PC-9 (cell line): ENCODE measurements around the gene ANKFN1. TPM values are rescaled to one million over a fixed set of nuclear protein-coding genes. Genes with fewer than 3 reads are reported as not detected.
A peak's percentile ranks its signal among the peaks of the same experiment; 100 is the strongest.

Source experiments
- BruUV-seq: library from RNA; stranded (reverse); fragments of 400-500 nt; replicated peaks from 2 replicates; lab custom pipeline; 2021; lab: Mats Ljungman, UMichigan
- CTCF ChIA-PET: fragments of 300-600 bp; sonication (Branson Sonifier 250); formaldehyde crosslinking; loops from one replicate; lab custom pipeline; 2022; ENCODE audit warnings: antibody characterized with exemption; lab: Charles Lee
- POLR2A ChIA-PET: fragments of 300-600 bp; sonication (Branson Sonifier 250); formaldehyde crosslinking; loops from one replicate; lab custom pipeline; 2022; ENCODE audit warnings: antibody characterized with exemption; ENCODE audit not compliant: unreplicated experiment; lab: Charles Lee
- DNase-seq, 2 experiments: peaks; one replicate each; pipeline versions ENCODE4 v3.0.0 to v3.0.0-alpha.2; 2015 to 2022; ENCODE audit warnings: mixed read lengths in 1 of 2
- H2AFZ ChIP-seq: fragments of 200-600 bp; sonication (generic); 2 replicates; pipeline ENCODE4 v1.8.1; 2017; ENCODE audit warnings: antibody characterized with exemption
- H3F3A ChIP-seq: fragments of 200-600 bp; sonication (generic); 2 replicates; pipeline ENCODE4 v1.8.1; 2017; ENCODE audit warnings: antibody characterized with exemption, mild to moderate bottlenecking, low read depth; ENCODE audit not compliant: insufficient read depth
- H3K27ac ChIP-seq: fragments of 200-600 bp; sonication (generic); 2 replicates; pipeline ENCODE4 v1.6.1; 2016; ENCODE audit warnings: mixed run types
- H3K27me3 ChIP-seq: fragments of 200-600 bp; sonication (generic); 2 replicates; pipeline ENCODE4 v1.6.1; 2016; ENCODE audit warnings: low read depth, mixed run types; ENCODE audit not compliant: insufficient read depth
- H3K36me3 ChIP-seq: fragments of 200-600 bp; sonication (generic); 2 replicates; pipeline ENCODE4 v1.6.1; 2016; ENCODE audit warnings: low read depth, mixed run types
- H3K4me1 ChIP-seq: fragments of 200-600 bp; sonication (generic); replicated peaks from 2 replicates; pipeline ENCODE4 v1.6.1; 2016; ENCODE audit warnings: mixed run types; ENCODE audit not compliant: insufficient read depth
- H3K4me2 ChIP-seq: fragments of 200-600 bp; sonication (generic); 2 replicates; pipeline ENCODE4 v1.6.1; 2017; ENCODE audit warnings: mixed run types
- H3K4me3 ChIP-seq: fragments of 200-600 bp; sonication (generic); 2 replicates; pipeline ENCODE4 v1.6.1; 2016; ENCODE audit warnings: mixed run types
- H3K79me2 ChIP-seq: fragments of 200-600 bp; sonication (generic); 2 replicates; pipeline ENCODE4 v1.6.1; 2017; ENCODE audit warnings: low read depth, mixed run types
- H3K9me2 ChIP-seq: fragments of 200-600 bp; sonication (generic); 2 replicates; pipeline ENCODE4 v1.8.1; 2017; ENCODE audit warnings: mild to moderate bottlenecking; ENCODE audit not compliant: insufficient read depth
- H3K9me3 ChIP-seq: fragments of 200-600 bp; sonication (generic); 2 replicates; pipeline ENCODE4 v1.8.1; 2016; ENCODE audit warnings: low read depth; ENCODE audit not compliant: insufficient read depth
- H4K20me1 ChIP-seq: fragments of 200-600 bp; sonication (generic); 2 replicates; pipeline ENCODE4 v1.8.1; 2017; ENCODE audit not compliant: insufficient read depth
- EZH2 ChIP-seq: fragments of 200-600 bp; sonication (generic); IDR thresholded peaks from 2 replicates; pipeline ENCODE4 v1.8.0; 2017; ENCODE audit warnings: antibody characterized with exemption, low read depth
- intact Hi-C: fragments of 100-400 bp; cut with micrococcal nuclease; formaldehyde crosslinking; loops from one replicate; pipeline ENCODE4 v1.10.0; 2022; ENCODE audit not compliant: unreplicated experiment
- total RNA-seq: library from RNA; stranded (reverse); gene quantifications from 2 replicates; pipeline ENCODE4 v1.2.3, GENCODE V29; 2021
- TF ChIP-seq, protein P1 (sequence below): fragments of 200-600 bp; sonication (generic); conservative IDR thresholded peaks from 2 replicates; pipeline ENCODE4 v1.6.1; 2017; ENCODE audit warnings: mixed run types, antibody characterized with exemption, mild to moderate bottlenecking, moderate library complexity

ANKFN1 gene
- total RNA-seq, 1 experiment from 2014 or later: not detected

DNA sequence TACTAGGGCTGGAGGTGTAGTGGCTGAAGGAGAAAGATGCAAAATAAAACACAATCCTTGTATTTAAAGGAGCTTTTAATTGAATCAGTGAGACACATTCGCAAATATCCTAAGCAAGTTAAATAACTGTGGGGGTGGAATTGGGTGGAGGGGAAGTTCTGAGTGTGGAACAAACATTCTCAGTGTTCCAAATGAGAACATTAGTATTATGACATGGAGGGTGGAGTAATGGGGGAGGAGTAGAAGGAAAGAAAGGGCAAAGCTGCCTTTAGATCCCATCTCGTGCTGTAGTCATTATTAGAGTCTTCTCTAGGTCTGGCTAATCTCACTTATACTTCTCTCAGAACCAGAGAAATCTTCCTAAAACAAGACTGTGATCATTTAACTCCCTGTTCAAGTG, 169.7 kb downstream of the ANKFN1 start:
- BruUV-seq: no TSS peak

GRCh38 chr17:56324676-56325075, 171.4 kb downstream of the ANKFN1 start:
- POLR2A ChIA-PET: no interaction called here
- CTCF ChIA-PET: no interaction called here
- Histone ChIP-seq H3K9me3 (no peaks in the 10 kb centered on the region), H3K4me1 (no peaks in the 10 kb centered on the region), H3K36me3 (no peaks in the 10 kb centered on the region), H3K4me2 (no peak overlapping the region), H4K20me1 (no peaks in the 10 kb centered on the region), H3K79me2 (no peaks in the 10 kb centered on the region), H3K9me2 (no peaks in the 10 kb centered on the region), H2AFZ (no peak overlapping the region), H3K27me3 (no peaks in the 10 kb centered on the region; the same call in 1 of the 2 replicates), H3F3A (no peaks in the 10 kb centered on the region), H3K27ac (no peak overlapping the region), H3K4me3 (no peak overlapping the region)
- BruUV-seq: no TSS peak
- intact Hi-C loops: no loop called here
- peak in 1 of 2 experiments; percentile 15 for DNase-seq
- TF ChIP-seq EZH2: no peak
- TF ChIP-seq, protein P1, sequence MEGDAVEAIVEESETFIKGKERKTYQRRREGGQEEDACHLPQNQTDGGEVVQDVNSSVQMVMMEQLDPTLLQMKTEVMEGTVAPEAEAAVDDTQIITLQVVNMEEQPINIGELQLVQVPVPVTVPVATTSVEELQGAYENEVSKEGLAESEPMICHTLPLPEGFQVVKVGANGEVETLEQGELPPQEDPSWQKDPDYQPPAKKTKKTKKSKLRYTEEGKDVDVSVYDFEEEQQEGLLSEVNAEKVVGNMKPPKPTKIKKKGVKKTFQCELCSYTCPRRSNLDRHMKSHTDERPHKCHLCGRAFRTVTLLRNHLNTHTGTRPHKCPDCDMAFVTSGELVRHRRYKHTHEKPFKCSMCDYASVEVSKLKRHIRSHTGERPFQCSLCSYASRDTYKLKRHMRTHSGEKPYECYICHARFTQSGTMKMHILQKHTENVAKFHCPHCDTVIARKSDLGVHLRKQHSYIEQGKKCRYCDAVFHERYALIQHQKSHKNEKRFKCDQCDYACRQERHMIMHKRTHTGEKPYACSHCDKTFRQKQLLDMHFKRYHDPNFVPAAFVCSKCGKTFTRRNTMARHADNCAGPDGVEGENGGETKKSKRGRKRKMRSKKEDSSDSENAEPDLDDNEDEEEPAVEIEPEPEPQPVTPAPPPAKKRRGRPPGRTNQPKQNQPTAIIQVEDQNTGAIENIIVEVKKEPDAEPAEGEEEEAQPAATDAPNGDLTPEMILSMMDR: no peak

More for the DNA sequence above, 169.7 kb downstream of the ANKFN1 start:
- no peaks in the 10 kb centered on the region for H3F3A ChIP-seq
- no peak overlapping the region for H3K4me2 ChIP-seq
- H3K9me2 ChIP-seq: no peaks in the 10 kb centered on the region
- no peaks in the 10 kb centered on the region for H3K9me3 ChIP-seq
- peak in 1 of 2 experiments; percentile 30 for DNase-seq
- H4K20me1 ChIP-seq: no peaks in the 10 kb centered on the region
- H2AFZ ChIP-seq: no peak overlapping the region
- no peaks in the 10 kb centered on the region for H3K36me3 ChIP-seq
- no peaks in the 10 kb centered on the region for H3K4me1 ChIP-seq
- H3K79me2 ChIP-seq: no peaks in the 10 kb centered on the region
- H3K4me3 ChIP-seq: no peak overlapping the region
- intact Hi-C loops: no loop called here
- CTCF ChIA-PET: no interaction called here
- no peaks in the 10 kb centered on the region; the same call in 1 of the 2 replicates for H3K27me3 ChIP-seq
- H3K27ac ChIP-seq: no peak overlapping the region
- TF ChIP-seq EZH2: no peak
- TF ChIP-seq, protein P1: no peak
- POLR2A ChIA-PET: no interaction called here

DNA sequence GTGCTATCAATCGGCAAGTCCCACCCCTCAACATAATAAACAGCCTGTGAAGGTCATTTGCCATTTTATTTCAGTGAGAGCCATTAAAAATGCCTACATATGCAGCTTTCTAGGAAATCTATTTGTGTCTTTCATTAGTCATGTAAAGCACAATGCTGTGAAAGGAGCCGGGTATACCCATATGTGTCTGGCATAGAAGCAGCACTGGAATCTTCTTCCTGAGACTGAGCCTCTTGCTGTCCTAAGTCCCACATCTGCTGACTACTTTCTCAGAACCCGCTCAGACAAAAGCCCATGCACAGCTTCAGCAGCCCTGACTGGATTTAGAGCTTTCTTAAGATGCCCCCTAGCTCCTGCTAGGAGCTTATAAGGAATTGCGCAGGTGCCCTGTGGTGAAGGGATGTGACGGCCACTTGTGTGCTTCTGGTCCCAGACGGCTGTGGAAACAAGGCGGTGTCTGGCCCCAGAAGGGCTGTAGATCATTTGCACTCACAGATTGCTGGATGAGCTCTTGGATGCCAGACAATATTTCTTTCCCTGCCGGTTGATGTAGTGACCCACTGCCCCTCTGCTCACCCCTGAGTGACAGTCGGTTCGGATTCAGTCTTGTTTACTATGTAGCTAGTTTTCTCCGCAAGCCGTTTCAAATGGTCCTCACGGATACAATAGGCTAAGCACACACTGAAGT, 172.2 kb downstream of the ANKFN1 start:
- no peaks in the 10 kb centered on the region for H3K9me3 ChIP-seq
- no peaks in the 10 kb centered on the region for H3K36me3 ChIP-seq
- BruUV-seq: no TSS peak
- H3K79me2 ChIP-seq: no peaks in the 10 kb centered on the region
- H3F3A ChIP-seq: no peaks in the 10 kb centered on the region
- H3K4me1 ChIP-seq: no peaks in the 10 kb centered on the region
- no peaks in the 10 kb centered on the region for H4K20me1 ChIP-seq
- no peaks in the 10 kb centered on the region for H3K9me2 ChIP-seq
- H3K27me3 ChIP-seq: no peaks in the 10 kb centered on the region; the same call in 1 of the 2 replicates
- ChIA-PET POLR2A (no interaction called here), CTCF (no interaction called here)
- H3K4me2 ChIP-seq: no peak overlapping the region
- H2AFZ ChIP-seq: no peak overlapping the region
- intact Hi-C loops: no loop called here
- peak in 1 of 2 experiments; percentile 24 for DNase-seq
- TF ChIP-seq, protein P1: no peak
- TF ChIP-seq EZH2: no peak
- H3K27ac ChIP-seq: no peak overlapping the region
- H3K4me3 ChIP-seq: no peak overlapping the region
